ENCODE measurements around the gene CAPRIN1. TPM values are rescaled to one million over a fixed set of nuclear protein-coding genes. Genes with fewer than 3 reads are reported as not detected.
A peak's percentile ranks its signal among the peaks of the same experiment; 100 is the strongest.
"Not testable (repeated sequence)": the region's sequence is repeated elsewhere in the genome, so short reads cannot be mapped to it uniquely, and the experiment has no call there.

Gene CAPRIN1
- total RNA-seq, 1 donor from 2014 or later, result 192 TPM

GRCh38 chr11:34049028-34049427 lies 2.5 kb upstream of the CAPRIN1 start:
- Histone ChIP-seq H3K27me3 (ENCODE audit: control insufficient read depth in 3 of 3, insufficient read depth in 3 of 3, low read length in 3 of 3) (no peaks in the 10 kb centered on the region), H3K9me3 (ENCODE audit: control insufficient read depth in 3 of 3, low read length in 3 of 3) (no peaks in the 10 kb centered on the region), H3K27ac (ENCODE audit: low read depth, low read length) (no peak overlapping the region), H3K4me1 (ENCODE audit: control insufficient read depth in 3 of 3, insufficient read depth in 3 of 3, low read length in 3 of 3) (peaks cover 12 to 15% (median 14%) of the 10 kb centered on the region in 3 donors), H3K4me3 (ENCODE audit: low read length in 3 of 3) (no peak overlapping the region), H3K9ac (ENCODE audit: low read depth in 1 of 3, low read length in 3 of 3) (no peak overlapping the region), H3K36me3 (ENCODE audit: control insufficient read depth in 3 of 3, insufficient read depth in 3 of 3, low read length in 3 of 3) (no peaks in the 10 kb centered on the region)

GRCh38 chr11:34050581-34051348 lies 766 bp upstream of the CAPRIN1 start:
- Histone ChIP-seq H3K9me3 (ENCODE audit: control insufficient read depth in 3 of 3, low read length in 3 of 3) (no peaks in the 10 kb centered on the region), H3K27me3 (ENCODE audit: control insufficient read depth in 3 of 3, insufficient read depth in 3 of 3, low read length in 3 of 3) (no peaks in the 10 kb centered on the region), H3K27ac (ENCODE audit: low read depth, low read length) (peak overlapping the region; percentile 99), H3K4me3 (ENCODE audit: low read length in 3 of 3) (peak overlapping the region; percentile 85 to 88 (median 87)), H3K9ac (ENCODE audit: low read depth in 1 of 3, low read length in 3 of 3) (peak overlapping the region; percentile 88 to 98 (median 96)), H3K36me3 (ENCODE audit: control insufficient read depth in 3 of 3, insufficient read depth in 3 of 3, low read length in 3 of 3) (no peaks in the 10 kb centered on the region), H3K4me1 (ENCODE audit: control insufficient read depth in 3 of 3, insufficient read depth in 3 of 3, low read length in 3 of 3) (peaks cover 16 to 23% (median 20%) of the 10 kb centered on the region in 3 donors)

GRCh38 chr11:34052036-34052607 lies 591 bp downstream of the CAPRIN1 start:
- H3K9ac ChIP-seq (ENCODE audit: low read depth in 1 of 3, low read length in 3 of 3), result peak overlapping the region; percentile 89 to 98 (median 96)
- H3K9me3 ChIP-seq (ENCODE audit: control insufficient read depth in 3 of 3, low read length in 3 of 3), result no peaks in the 10 kb centered on the region
- H3K27ac ChIP-seq (ENCODE audit: low read depth, low read length), result peak overlapping the region; percentile 99
- H3K4me1 ChIP-seq (ENCODE audit: control insufficient read depth in 3 of 3, insufficient read depth in 3 of 3, low read length in 3 of 3), result peaks cover 21 to 35% (median 25%) of the 10 kb centered on the region in 3 donors
- H3K27me3 ChIP-seq (ENCODE audit: control insufficient read depth in 3 of 3, insufficient read depth in 3 of 3, low read length in 3 of 3), result no peaks in the 10 kb centered on the region
- no peaks in the 10 kb centered on the region for H3K36me3 ChIP-seq (ENCODE audit: control insufficient read depth in 3 of 3, insufficient read depth in 3 of 3, low read length in 3 of 3)
- peak overlapping the region; percentile 85 to 88 (median 87) for H3K4me3 ChIP-seq (ENCODE audit: low read length in 3 of 3)

GRCh38 chr11:34052608-34053160 lies 1.2 kb downstream of the CAPRIN1 start:
- peak overlapping the region; percentile 94 for H3K27ac ChIP-seq (ENCODE audit: low read depth, low read length)
- H3K27me3 ChIP-seq (ENCODE audit: control insufficient read depth in 3 of 3, insufficient read depth in 3 of 3, low read length in 3 of 3), result no peaks in the 10 kb centered on the region
- no peaks in the 10 kb centered on the region for H3K36me3 ChIP-seq (ENCODE audit: control insufficient read depth in 3 of 3, insufficient read depth in 3 of 3, low read length in 3 of 3)
- peak overlapping the region; percentile 85 to 88 (median 87) for H3K4me3 ChIP-seq (ENCODE audit: low read length in 3 of 3)
- H3K9ac ChIP-seq (ENCODE audit: low read depth in 1 of 3, low read length in 3 of 3), result peak overlapping the region; percentile 85 to 96 (median 89)
- H3K9me3 ChIP-seq (ENCODE audit: control insufficient read depth in 3 of 3, low read length in 3 of 3), result no peaks in the 10 kb centered on the region
- peaks cover 24 to 37% (median 30%) of the 10 kb centered on the region in 3 donors for H3K4me1 ChIP-seq (ENCODE audit: control insufficient read depth in 3 of 3, insufficient read depth in 3 of 3, low read length in 3 of 3)

- H3K4me3 ChIP-seq (ENCODE audit: low read length in 3 of 3), result peak overlapping the region; percentile 85 to 88 (median 87)
- H3K36me3 ChIP-seq (ENCODE audit: control insufficient read depth in 3 of 3, insufficient read depth in 3 of 3, low read length in 3 of 3), result no peaks in the 10 kb centered on the region
- no peaks in the 10 kb centered on the region for H3K9me3 ChIP-seq (ENCODE audit: control insufficient read depth in 3 of 3, low read length in 3 of 3)
- peaks cover 24 to 37% (median 30%) of the 10 kb centered on the region in 3 donors for H3K4me1 ChIP-seq (ENCODE audit: control insufficient read depth in 3 of 3, insufficient read depth in 3 of 3, low read length in 3 of 3)
- peak overlapping the region; percentile 94 for H3K27ac ChIP-seq (ENCODE audit: low read depth, low read length)
- H3K9ac ChIP-seq (ENCODE audit: low read depth in 1 of 3, low read length in 3 of 3), result peak overlapping the region; percentile 85 to 96 (median 89)
- H3K27me3 ChIP-seq (ENCODE audit: control insufficient read depth in 3 of 3, insufficient read depth in 3 of 3, low read length in 3 of 3), result no peaks in the 10 kb centered on the region
These were observed 1.7 kb downstream of the CAPRIN1 start for GRCh38 chr11:34053161-34053686.

GRCh38 chr11:34054351-34054750 lies 2.8 kb downstream of the CAPRIN1 start:
- not testable (repeated sequence) for H3K9ac ChIP-seq (ENCODE audit: low read depth in 1 of 3, low read length in 3 of 3); H3K36me3 ChIP-seq (ENCODE audit: control insufficient read depth in 3 of 3, insufficient read depth in 3 of 3, low read length in 3 of 3); H3K27ac ChIP-seq (ENCODE audit: low read depth, low read length); H3K4me3 ChIP-seq (ENCODE audit: low read length in 3 of 3); H3K27me3 ChIP-seq (ENCODE audit: control insufficient read depth in 3 of 3, insufficient read depth in 3 of 3, low read length in 3 of 3); H3K9me3 ChIP-seq (ENCODE audit: control insufficient read depth in 3 of 3, low read length in 3 of 3)
- peaks cover 24 to 39% (median 32%) of the 10 kb centered on the region in 3 donors for H3K4me1 ChIP-seq (ENCODE audit: control insufficient read depth in 3 of 3, insufficient read depth in 3 of 3, low read length in 3 of 3)

GRCh38 chr11:34055218-34056000 lies 3.9 kb downstream of the CAPRIN1 start:
- H3K27ac ChIP-seq (ENCODE audit: low read depth, low read length), result no peak overlapping the region

GRCh38 chr11:34056672-34057071 lies 5.1 kb downstream of the CAPRIN1 start:
- H3K27ac ChIP-seq (ENCODE audit: low read depth, low read length), result no peak overlapping the region
- peak overlapping the region in 1 of 3 donors; percentile 23 for H3K4me3 ChIP-seq (ENCODE audit: low read length in 3 of 3)
- peak overlapping the region in 1 of 3 donors; percentile 47 for H3K9ac ChIP-seq (ENCODE audit: low read depth in 1 of 3, low read length in 3 of 3)

More at GRCh38 chr11:34055218-34056000, 3.9 kb downstream of the CAPRIN1 start:
- no peak overlapping the region for H3K4me3 ChIP-seq (ENCODE audit: low read length in 3 of 3)
- H3K9me3 ChIP-seq (ENCODE audit: control insufficient read depth in 3 of 3, low read length in 3 of 3), result no peaks in the 10 kb centered on the region
- no peaks in the 10 kb centered on the region for H3K36me3 ChIP-seq (ENCODE audit: control insufficient read depth in 3 of 3, insufficient read depth in 3 of 3, low read length in 3 of 3)
- peaks cover 23 to 34% (median 29%) of the 10 kb centered on the region in 3 donors for H3K4me1 ChIP-seq (ENCODE audit: control insufficient read depth in 3 of 3, insufficient read depth in 3 of 3, low read length in 3 of 3)
- no peak overlapping the region for H3K9ac ChIP-seq (ENCODE audit: low read depth in 1 of 3, low read length in 3 of 3)
- H3K27me3 ChIP-seq (ENCODE audit: control insufficient read depth in 3 of 3, insufficient read depth in 3 of 3, low read length in 3 of 3), result no peaks in the 10 kb centered on the region

GRCh38 chr11:34063061-34063795 lies 11.7 kb downstream of the CAPRIN1 start:
- Histone ChIP-seq H3K27me3 (ENCODE audit: control insufficient read depth in 3 of 3, insufficient read depth in 3 of 3, low read length in 3 of 3) (no peaks in the 10 kb centered on the region), H3K36me3 (ENCODE audit: control insufficient read depth in 3 of 3, insufficient read depth in 3 of 3, low read length in 3 of 3) (peaks cover 0 to 5% (median 4%) of the 10 kb centered on the region in 3 donors), H3K9me3 (ENCODE audit: control insufficient read depth in 3 of 3, low read length in 3 of 3) (no peaks in the 10 kb centered on the region), H3K4me1 (ENCODE audit: control insufficient read depth in 3 of 3, insufficient read depth in 3 of 3, low read length in 3 of 3) (peaks cover 2 to 19% (median 7%) of the 10 kb centered on the region in 3 donors), H3K27ac (ENCODE audit: low read depth, low read length) (no peak overlapping the region), H3K9ac (ENCODE audit: low read depth in 1 of 3, low read length in 3 of 3) (no peak overlapping the region), H3K4me3 (ENCODE audit: low read length in 3 of 3) (no peak overlapping the region)

More at GRCh38 chr11:34056672-34057071, 5.1 kb downstream of the CAPRIN1 start:
- peaks cover 0 to 4% (median 0%) of the 10 kb centered on the region in 3 donors for H3K36me3 ChIP-seq (ENCODE audit: control insufficient read depth in 3 of 3, insufficient read depth in 3 of 3, low read length in 3 of 3)
- no peaks in the 10 kb centered on the region for H3K9me3 ChIP-seq (ENCODE audit: control insufficient read depth in 3 of 3, low read length in 3 of 3)
- H3K27me3 ChIP-seq (ENCODE audit: control insufficient read depth in 3 of 3, insufficient read depth in 3 of 3, low read length in 3 of 3), result no peaks in the 10 kb centered on the region
- H3K4me1 ChIP-seq (ENCODE audit: control insufficient read depth in 3 of 3, insufficient read depth in 3 of 3, low read length in 3 of 3), result peaks cover 21 to 28% (median 23%) of the 10 kb centered on the region in 3 donors

All from skeletal muscle tissue (tissue), 4 donors.